Thyroid gland (tissue), 4 donors: ENCODE results near the gene FBLN5.
"Not testable (repeated sequence)": the region's sequence is repeated elsewhere in the genome, so short reads cannot be mapped to it uniquely, and the experiment has no call there.

Source experiments
- CTCF ChIP-seq, 6 experiments: fragments of 200-600 bp in 3 of 6; fragments of 450-650 bp in 3 of 6; sonication (generic) in 3 of 6; IDR thresholded peaks; one replicate each; pipeline ENCODE4 v1.5.1; 2016 to 2019; ENCODE audit warnings: antibody characterized with exemption in 6 of 6, mild to moderate bottlenecking in 2 of 6, inconsistent platforms in 1 of 6, moderate library complexity in 1 of 6
- POLR2A ChIP-seq, 2 donors: fragments of 450-650 bp; IDR thresholded peaks; one replicate each; pipeline ENCODE4 v1.6.1; 2017; ENCODE audit warnings: antibody characterized with exemption in 2 of 2, mild to moderate bottlenecking in 2 of 2, moderate library complexity in 1 of 2

- not testable (repeated sequence) for TF ChIP-seq POLR2A, CTCF (IDR thresholded peaks at IDR 0.05)
Measured at GRCh38 chr14:91871401-91871800, 76.1 kb downstream of the FBLN5 start.
